AG08396 (cell line): ENCODE results near the gene ITGA2.

Experiments used
- DNase-seq: peaks from one replicate; pipeline ENCODE4 v3.0.0; 2012; ENCODE audit warnings: low spot score, mixed read lengths

Gene ITGA2

DNA sequence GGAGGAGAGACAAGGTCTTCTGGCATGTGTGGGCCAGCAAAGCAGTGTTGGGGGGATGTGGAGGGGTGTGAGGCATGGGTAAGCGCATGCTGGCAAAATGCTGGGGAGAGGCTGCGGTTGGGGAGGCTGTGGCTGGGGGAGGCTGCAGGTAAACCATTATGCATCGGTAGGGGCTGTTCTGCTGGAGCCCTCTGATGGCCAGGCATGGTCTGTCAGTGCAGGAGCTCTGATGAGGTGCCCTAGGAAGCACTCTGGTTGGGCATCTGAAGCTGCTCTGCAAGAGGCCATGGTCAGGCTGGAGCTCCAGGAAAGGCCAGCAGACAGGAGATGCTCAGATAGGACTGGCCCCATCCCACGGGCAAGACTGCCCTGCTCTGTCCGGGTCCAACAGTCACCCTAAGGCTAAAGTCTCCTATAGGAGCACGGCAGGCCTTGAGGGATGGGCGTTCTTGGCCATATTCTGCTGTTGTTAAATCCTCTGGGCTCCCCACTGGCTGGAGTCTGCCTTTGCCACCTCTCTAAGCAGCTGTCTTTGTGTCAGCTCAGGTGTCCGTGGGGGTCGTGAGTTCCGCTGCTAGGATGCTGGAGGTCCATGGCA lies 28.7 kb downstream of the ITGA2 start:
- no peak for DNase-seq

DNA sequence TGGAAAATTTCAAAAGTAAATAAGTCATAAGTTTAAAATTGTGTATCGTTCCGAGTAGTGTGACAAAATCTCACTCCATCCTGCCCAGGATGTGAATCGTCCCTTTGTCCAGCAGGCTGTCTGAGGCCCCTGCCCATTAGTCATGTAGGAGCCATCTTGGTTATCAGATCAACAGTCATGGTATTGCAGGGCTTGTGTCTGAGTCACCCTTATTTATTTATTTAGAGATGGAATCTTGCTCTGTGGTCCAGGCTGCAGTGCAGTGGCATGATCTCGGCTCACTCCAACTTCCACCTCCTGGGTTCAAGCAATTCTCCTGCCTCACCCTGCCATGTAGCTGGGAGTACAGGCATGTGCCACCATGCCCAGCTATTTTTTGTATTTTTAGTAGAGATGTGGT lies 30.2 kb downstream of the ITGA2 start:
- DNase-seq, result peak; percentile 48

DNA sequence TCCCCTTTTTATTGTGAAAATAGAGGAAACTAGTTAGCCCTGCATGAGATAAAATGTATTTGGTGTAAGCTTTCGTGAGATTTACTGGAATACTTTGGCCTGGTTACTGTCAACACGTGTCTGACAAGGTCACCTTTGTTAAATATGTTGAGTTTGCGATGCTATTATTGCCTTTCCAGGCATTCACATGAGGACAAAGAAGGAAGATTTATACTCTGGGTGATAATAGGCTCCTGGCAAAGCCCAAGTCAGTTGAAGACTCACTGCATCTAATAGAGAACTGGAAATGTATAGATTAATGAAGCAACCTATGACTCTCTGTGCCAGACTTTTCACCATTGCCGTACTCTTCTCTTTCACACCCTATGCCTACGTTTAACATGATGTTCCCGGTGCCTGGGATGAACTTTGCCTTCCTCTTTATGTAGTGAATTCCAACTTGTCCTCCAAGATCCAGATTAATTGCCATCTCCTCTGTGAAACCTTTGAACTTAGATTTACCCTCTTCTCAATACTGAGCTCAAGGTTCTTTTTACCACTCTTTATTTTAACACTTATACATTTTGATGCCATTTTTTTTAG lies 33.9 kb downstream of the ITGA2 start:
- DNase-seq, result no peak

DNA sequence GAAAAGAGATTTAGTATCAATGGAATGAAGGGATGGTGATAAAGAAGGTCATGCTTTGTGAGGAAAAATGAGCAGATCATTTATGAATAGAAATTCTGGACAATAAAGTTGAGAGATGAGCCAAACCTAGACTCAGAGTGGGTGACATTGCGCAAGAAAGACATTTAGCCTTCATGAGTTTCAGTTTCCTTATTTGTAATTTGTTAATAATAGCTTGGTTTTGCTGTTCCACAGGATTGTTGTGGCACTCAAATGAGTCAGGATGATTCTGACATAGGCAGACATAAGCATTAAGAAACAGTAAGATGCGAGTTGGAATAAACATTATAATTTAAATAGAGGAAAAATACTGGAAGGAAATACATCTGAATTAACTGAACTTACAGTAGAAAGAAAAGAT lies 34.8 kb downstream of the ITGA2 start:
- peak; percentile 28 for DNase-seq

DNA sequence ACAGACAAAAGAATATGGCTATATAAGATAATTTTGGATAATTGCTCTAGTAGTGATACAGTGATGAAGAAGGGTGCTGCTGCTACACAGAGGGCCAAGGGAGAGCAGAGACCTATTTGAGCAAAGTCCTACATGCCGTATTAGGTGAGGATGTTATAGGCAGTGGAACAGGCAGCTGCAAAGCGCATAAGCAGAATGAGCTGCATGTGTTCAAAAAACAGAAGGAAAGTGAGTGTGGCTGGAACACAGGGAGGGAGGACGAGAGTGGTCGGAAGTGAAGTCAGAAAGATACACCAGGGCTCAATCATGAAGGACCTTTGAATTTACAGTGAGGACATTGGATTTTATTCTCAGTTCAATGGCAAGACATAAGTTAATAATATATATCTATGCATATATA lies 35.4 kb downstream of the ITGA2 start:
- no peak for DNase-seq

DNA sequence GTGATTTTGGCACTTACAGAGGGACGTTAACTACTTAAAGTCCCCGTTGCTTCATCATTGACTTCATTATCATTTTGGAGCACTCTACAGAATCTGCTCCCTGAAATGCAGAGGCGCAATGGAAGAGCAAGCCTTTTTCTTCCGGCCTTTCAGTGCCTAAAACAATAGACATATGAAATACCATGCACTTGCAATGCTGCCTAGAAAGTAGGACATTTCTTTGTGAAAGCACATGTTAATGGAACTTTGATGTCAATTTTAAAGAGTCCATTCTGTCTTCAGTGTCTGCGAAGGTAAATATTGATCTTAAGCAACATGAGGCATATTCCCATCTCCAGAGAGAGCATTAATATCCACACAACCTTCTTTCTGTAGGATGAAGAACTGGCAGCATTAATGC lies 36.3 kb downstream of the ITGA2 start:
- no peak for DNase-seq

DNA sequence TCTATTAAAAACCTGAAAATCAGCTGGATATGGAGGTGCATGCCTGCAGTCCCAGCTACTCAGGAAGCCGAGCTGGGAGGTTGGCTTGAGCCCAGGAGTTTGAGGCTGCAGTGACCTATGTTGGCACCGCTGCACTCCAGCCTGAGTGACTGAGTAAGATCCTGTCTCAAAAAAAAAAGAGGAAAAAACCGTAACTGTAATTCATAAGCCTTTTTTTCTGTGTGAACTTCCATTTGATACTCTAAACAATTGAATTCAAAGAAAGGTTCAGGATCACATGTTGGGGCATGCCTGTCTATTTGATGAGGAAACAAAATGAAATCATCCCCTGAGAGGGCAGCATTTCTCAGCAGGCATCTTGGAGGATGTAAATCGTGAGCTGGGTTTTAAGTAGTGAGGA lies 38.8 kb downstream of the ITGA2 start:
- no peak for DNase-seq

DNA sequence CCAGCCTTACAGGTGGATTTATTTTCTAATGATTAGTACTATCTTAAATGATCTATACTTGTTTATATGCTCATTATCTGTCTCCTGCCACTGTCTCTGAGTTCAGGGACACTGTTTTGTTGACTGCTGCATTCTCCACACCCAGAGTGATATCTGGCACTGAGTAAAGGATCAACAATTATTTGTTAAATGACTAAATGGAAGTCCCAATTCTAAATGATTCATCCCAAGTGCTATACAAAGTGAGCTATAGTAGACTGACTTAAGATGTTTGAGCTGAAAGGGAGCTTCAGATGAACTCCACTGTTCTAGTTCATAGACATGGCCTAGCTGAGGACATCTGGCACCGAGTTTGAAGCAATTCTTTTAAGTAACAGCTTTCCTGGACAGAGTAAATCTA lies 40.5 kb downstream of the ITGA2 start:
- no peak for DNase-seq

DNA sequence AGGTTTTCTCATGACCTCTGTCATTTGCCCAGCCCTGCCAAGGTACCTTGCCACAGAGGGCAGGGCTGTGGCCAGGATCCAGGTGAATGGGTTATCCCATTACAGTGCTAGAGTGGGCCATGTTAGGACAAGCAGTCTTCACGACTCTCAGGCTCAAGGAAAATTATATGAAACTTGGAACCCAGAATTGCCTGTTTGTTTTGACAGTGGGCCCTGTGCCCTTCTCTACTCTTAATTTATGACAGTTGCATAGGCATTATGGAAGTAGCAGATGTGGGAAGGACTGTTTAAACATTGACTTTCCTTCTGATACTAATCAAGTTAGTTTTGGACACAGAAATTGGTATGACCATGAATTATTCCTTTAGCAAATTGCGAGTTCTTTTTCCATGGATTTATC lies 41.7 kb downstream of the ITGA2 start:
- DNase-seq, result no peak

DNA sequence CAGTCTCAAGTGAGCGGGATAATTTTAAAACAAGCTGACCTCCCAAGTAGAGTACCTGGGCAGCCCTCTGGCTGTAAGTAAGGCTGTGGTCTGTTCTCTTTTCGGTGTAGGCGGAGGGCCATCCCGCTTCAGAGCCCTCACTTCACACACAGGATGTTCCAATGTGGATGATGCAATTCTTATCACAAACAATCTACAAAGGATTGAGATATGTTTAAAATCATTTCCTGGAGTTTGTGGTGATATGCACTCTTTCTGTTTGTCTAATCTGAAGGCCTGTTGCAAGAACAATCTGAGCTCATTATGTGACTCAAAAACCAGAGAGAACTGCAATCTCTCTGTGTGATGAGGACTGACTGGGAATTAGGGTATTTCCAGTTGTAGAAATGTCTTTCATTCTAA lies 42.5 kb downstream of the ITGA2 start:
- peak; percentile 31 for DNase-seq

DNA sequence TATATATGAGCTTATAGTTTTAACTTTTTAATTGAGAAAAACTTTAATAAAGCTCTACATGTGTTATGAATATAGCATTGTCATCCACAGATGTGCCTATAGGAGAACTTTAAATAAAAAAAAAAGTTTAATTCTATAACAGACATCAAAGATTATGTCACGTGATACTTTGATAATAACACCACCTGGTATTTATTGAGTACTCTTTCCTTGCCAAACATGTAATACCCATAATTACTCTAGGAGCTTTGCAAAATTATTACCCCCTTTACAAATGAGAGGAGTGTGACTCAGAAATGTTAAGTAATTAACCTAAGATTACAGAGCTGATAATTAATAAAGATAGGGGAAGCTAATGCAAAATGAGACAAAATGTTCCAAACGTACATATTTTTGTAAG lies 43.0 kb downstream of the ITGA2 start:
- no peak for DNase-seq

DNA sequence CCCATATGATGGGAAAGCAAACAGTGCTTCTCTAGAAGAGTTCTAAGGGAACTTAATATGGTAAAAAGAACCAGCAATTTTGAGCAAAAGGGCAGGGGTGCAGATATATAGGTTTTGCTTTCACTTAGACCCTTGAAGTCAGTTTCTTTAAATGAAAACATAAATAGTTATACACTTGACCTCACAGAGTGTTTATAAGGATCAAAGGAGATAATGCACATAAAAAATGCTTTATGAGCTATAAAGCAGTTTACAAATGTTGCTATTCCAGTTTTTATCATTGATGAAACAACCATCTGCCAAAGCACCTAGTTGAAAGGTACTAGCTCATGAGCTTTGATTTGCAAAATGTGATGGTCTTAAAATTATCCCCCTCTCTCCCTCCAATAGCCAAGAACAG lies 45.7 kb downstream of the ITGA2 start:
- no peak for DNase-seq

DNA sequence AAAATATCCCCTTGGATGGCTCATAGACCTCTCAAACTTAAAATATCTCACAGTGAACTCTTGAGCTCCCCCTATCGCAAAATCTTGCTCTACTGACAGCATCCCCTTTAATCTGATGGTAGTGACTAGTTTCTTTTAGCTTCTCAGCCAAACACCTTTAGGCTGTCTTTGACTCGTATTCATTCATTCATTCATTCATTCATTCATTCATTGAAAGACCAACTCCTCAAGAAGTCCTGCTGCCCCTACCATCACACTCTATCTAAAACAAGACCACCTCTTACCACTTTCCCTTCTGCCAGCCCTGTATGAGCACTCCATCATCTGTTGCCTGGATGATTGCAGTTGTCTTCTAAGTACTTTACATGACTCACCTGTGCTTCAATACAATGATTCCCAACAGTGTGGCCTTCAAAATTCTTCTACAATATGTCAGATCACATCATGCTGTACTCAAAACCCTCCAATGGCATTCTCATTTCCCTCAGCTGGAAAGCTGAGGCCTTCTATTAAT lies 46.8 kb downstream of the ITGA2 start:
- no peak for DNase-seq

DNA sequence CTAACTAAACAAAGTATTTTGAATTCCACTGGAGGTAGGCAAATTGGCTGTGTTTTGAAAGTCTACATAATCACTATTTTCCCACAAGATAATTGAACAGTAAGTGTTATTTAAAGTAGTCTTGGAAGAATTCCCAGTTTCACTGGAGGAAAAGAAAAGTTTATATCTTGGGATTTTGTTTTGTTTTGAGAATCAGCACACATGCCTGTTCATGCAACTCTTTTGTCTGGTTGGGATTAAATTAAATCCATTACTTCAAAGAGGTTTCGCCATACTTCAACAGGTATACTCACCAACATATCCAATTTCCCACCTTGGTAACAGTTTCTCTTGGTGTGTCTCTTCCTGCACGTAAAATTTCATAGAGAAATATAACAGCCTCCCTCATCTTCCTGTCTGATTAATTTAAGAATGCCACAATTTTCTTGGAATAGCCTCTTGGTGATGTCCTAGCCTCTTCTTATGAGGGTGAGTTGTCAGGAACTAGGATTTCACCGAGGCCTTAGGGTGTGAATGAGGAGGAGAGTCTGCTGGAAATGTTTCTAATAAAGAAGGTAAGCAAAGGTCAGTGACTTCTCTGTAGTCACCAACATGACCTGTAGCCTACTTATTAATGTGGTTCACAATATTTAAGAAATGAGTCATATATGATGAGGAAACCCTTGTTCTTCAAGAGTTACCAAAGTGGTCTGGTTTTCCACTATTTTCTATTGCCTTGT lies 48.1 kb downstream of the ITGA2 start:
- DNase-seq, result peak; percentile 19

DNA sequence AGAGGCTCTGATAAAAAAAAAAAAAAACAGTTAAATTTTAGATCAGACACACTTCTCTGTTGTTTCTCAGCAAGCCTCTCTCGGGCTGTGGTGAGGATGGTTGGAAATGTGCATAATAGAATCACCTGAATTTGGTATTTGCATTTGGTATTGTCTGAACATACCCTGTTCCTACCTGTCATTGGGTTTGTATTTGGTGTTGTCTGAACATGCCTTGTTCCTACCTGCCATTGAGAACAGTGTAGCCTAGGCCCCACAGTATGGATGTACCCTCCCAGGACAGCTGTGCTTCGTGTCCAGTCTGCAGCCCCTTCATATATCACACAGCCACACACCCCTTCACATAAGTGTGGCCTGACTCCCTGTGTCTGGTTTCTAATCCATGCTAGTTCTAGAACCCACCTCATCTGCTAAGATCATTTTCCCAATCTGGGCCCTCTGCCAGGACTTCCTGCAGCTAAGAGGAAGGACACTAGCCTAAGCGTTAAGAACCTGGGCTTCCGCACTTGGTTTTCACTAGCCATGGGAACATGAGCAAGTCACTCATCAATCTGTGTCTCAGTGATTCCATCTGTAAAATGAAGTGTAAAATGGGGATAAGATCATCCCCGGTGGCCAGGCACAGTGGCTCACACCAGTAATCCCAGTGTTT lies 49.2 kb downstream of the ITGA2 start:
- no peak for DNase-seq

DNA sequence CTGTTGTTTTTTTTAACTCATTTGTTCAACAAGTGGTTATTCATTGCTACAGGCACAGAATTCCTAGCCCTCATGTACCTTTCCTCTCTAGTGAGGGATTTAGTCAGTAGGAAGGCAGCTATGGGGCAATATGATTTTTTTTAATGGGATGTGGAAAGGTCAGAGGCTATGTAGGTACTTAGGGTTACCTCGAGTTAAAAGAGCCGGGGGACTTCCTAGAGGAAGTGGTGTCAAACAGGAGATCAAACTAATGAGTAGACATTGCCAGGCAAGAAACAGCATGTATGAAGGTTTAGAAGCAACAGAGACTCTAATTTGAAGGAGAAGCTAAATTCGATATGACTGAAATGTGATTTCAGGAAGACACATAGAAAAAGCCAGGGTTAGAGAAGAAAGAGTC lies 50.7 kb downstream of the ITGA2 start:
- no peak for DNase-seq

DNA sequence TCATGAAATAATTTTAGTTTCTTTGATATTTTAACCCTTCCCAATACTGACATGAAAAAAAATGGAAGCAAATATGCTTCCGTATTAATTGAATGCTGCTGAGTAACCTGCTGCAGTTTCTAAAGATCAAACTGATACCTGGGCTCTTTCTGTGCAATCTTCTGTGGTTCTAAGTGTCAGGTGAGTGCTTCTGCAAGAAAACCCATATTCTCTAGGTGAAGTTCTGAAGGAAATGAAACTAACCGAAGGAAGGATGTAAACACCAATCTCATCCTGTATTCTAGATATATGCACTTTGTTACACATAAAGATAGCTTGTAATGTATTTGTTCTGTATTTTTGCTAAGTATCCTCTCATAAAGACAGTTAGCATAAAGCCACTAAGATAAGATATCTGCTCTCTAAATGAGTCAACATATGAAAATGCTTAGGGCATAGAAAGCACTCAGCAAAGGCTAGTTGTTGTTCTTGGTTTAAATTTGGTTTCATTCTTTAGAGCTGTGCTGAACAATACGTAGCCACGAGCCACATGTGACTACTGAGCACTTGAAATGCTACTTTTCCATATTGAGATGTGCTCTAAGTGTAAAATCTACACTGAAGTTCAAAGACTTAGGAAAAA lies 52.0 kb downstream of the ITGA2 start:
- no peak for DNase-seq

DNA sequence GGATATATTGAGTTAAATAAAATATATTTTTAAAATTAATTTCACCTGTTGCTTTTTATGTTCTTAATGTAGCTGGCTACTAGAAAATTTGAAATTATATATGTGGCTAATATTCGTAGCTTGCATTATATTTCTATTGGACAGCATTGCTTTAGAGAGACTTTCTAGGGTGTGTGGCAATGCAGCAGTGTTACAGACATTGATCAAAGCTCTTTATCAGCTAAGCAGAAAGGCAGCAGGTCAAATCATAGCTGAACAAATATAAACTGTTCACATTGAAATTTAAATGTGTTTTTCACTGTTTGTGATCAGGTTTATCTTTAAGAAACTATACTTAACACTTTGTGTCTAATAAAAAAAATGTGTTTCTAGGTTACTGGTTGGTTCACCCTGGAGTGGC lies 52.6 kb downstream of the ITGA2 start:
- no peak for DNase-seq

DNA sequence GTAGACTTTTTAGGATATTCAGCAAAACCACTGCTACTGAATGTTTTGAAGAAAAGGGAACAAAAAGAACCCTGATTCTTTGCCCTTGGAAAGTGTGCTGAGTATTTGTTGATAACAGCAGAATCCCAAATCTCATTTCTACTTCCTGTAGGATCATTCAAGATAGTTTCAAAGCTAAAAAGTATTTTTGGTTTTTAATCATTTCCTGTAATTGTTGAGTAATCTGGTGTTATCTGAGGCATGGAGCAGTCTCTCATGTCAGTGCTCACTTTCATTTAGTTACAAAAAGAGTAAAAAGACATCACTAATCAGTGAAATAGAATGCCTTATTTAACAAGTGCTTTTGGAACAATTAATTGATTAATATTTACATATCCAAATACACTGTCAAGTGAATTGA lies 56.1 kb downstream of the ITGA2 start:
- DNase-seq, result no peak

DNA sequence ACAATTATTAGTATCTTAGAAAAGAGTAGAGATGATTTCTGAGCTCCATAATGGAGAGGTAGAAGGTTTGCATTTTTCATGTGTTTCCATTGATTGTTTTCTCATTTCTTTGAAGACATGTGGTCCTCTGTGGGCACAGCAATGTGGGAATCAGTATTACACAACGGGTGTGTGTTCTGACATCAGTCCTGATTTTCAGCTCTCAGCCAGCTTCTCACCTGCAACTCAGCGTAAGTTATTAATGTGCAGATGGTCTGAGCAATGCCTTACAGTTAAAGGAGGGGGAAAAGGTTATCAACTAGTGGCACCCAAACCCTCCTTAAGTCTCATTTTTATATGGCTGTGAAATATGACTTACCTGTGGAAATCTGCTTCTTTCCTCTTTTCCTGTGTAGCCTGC lies 59.1 kb downstream of the ITGA2 start:
- DNase-seq, result no peak

DNA sequence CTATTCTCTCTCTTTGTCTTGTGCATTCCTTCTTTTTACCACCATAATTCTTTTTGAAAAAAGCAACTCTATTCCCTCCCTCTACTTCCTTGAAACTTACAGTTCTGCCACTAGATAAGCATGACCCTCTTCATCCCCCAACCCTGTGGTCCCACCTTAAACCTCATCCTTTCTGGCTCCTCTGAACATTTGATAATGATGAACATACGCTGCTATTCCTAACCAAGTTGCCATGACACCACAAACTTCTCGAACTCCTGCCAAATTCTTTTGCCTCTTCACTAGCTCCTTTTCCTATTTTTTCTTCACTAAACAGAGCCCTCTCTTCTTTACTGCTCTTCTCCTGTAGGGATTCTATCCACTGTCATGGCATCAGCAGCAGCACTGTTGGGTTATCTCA lies 63.3 kb downstream of the ITGA2 start:
- no peak for DNase-seq

DNA sequence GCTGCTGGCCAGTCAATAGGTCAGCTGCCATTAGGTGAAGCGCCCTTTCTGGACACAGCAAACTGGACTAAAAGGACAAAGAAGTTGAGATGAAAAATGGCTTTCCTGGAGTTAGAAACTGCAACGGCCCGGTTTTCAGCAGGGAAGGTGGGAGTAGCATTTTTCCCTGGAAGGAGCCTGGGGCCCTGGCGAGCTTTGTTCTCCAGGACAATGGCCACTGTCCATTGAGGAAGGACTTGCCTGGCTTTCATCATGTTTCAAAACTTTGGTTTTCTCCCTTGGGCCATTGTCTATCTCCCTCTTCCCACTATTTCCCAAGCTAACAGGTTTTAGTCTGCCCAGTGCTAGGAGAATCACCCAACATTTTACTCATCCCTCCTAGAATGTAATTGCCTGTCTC lies 64.2 kb downstream of the ITGA2 start:
- DNase-seq, result no peak

DNA sequence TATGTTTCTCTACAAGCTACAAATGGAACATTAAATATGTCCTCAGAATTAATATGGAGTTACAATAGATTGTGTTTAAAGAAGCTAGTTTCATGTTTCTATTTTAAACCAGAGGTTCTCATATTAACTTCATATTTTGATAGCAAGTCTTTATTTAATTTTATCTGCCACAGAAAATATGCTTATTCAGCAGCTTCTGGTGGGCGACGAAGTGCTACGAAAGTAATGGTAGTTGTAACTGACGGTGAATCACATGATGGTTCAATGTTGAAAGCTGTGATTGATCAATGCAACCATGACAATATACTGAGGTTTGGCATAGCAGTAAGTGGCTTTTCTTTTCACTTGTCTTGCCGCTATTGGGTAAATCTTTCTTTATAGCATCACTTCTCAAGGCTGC lies 66.2 kb downstream of the ITGA2 start:
- DNase-seq, result no peak
